NB4 (cell line): ENCODE results near the gene LLGL1.
A peak's percentile ranks its signal among the peaks of the same experiment; 100 is the strongest.

ENCODE experiments used
- DNase-seq: peaks from one replicate; pipeline ENCODE4 v3.0.0; 2010; ENCODE audit warnings: low read depth
- H3K4me3 ChIP-seq: one replicate; pipeline ENCODE4 v1.5.1; 2011; ENCODE audit warnings: mild to moderate bottlenecking, low read depth, low read length, moderate library complexity
- CTCF ChIP-seq: IDR thresholded peaks from one replicate; pipeline ENCODE4 v1.5.1; 2012; ENCODE audit warnings: low read depth, low read length
- MAX ChIP-seq: IDR thresholded peaks from 2 replicates; pipeline ENCODE4 v1.6.1; 2011; ENCODE audit warnings: low read depth, low read length
- MYC ChIP-seq: IDR thresholded peaks from 2 replicates; pipeline ENCODE4 v1.6.1; 2011; ENCODE audit warnings: low read depth, low read length
- POLR2A ChIP-seq: IDR thresholded peaks from 2 replicates; pipeline ENCODE4 v1.6.1; 2011; ENCODE audit warnings: mild to moderate bottlenecking; ENCODE audit not compliant: insufficient read length; ENCODE audit errors: extremely low read depth

LLGL1 gene

GRCh38 chr17:18191236-18191667, 34.2 kb upstream of the LLGL1 start:
- TF ChIP-seq MAX, result no peak
- TF ChIP-seq POLR2A, result no peak
- TF ChIP-seq CTCF, result no peak
- TF ChIP-seq MYC, result no peak
- peak overlapping the region; percentile 6 for H3K4me3 ChIP-seq
- no peak for DNase-seq

- H3K4me3 ChIP-seq, result no peak overlapping the region
- TF ChIP-seq CTCF (peak; percentile 45), MYC (no peak)
- DNase-seq, result no peak
Measured at GRCh38 chr17:18191967-18192366, 33.5 kb upstream of the LLGL1 start.

DNA sequence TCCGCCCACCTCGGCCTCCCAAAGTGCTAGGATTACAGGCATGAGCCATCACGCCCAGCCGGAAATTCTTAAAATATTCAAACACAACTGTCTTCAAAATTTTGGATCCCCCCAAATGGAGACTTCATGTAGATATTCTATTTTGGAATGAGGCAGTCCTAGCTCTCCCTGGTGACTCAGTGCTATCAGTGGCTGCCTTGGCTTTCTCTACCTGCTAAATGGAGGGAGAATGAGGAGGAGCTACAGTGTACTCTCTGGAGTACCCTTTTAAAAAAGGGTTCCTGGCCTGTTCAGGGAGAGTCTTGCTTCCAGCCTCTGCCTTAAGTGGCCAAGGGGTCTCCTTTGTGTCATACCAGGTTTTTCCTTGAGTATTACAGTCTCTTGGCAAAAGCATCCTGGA, 31.0 kb upstream of the LLGL1 start:
- TF ChIP-seq MYC (no peak), MAX (no peak), CTCF (no peak), POLR2A (no peak)
- H3K4me3 ChIP-seq, result no peak overlapping the region
- DNase-seq, result no peak

DNA sequence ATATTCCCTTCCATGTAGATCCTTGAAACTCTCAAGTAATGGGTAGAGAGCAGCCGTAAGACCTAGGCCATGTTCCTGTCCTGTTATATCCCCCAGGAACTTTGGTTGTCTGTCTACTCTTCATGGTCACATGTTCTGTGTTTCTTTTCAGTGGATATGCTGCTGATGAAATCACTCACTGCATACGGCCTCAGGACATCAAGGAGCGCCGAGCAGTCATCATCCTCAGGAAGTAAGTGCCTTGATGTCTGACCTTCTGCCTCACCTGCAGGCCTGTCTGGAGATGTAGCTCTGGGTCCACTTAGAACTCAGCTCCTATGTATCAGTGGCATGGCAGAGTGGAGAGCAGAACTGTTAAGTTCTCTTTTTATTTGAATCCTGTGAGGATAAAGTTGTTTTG, 30.6 kb upstream of the LLGL1 start:
- no peak overlapping the region for H3K4me3 ChIP-seq
- no peak for TF ChIP-seq MAX
- TF ChIP-seq POLR2A, result no peak
- TF ChIP-seq CTCF, result no peak
- TF ChIP-seq MYC, result no peak
- no peak for DNase-seq

DNA sequence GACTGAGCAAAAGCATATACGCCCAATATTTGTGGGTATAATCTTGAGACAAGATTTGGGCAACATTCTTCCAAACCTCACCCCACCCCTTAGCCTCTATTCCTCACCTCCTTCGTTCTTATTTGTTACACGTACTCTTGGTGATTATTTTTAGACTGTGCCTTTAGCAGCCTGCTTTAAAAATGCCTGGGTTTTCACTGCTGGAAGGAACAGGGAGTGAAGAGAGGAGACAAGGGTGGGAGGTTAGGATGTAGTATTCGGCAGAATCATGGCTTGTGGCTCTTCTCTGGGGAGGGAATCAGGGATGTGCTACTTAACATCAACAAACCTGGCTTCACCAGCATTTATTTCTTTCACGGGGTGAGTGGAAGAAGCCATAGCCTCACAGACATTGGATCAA, 30.2 kb upstream of the LLGL1 start:
- H3K4me3 ChIP-seq, result no peak overlapping the region
- TF ChIP-seq CTCF (no peak), MAX (no peak)
- no peak for DNase-seq

GRCh38 chr17:18197535-18198194, 27.8 kb upstream of the LLGL1 start:
- H3K4me3 ChIP-seq, result no peak overlapping the region
- TF ChIP-seq MYC, result no peak
- TF ChIP-seq POLR2A, result no peak
- no peak for TF ChIP-seq MAX
- TF ChIP-seq CTCF, result no peak
- DNase-seq, result no peak
